Endothelial cell of umbilical vein (primary cell): ENCODE data around the gene ITPR1.

Source experiments
- EZH2 ChIP-seq: IDR thresholded peaks from 2 replicates; pipeline ENCODE4 v1.6.1; 2012; ENCODE audit warnings: borderline replicate concordance, low read depth, mild to moderate bottlenecking, moderate library complexity, low read length, inconsistent platforms; ENCODE audit not compliant: severe bottlenecking
- GATA2 ChIP-seq: IDR thresholded peaks from 2 replicates; pipeline ENCODE4 v1.7.0; 2011; ENCODE audit warnings: low read depth, mild to moderate bottlenecking, moderate library complexity, mixed read lengths, low read length; ENCODE audit not compliant: insufficient read length, insufficient read depth
- POLR2A ChIP-seq: IDR thresholded peaks from 2 replicates; pipeline ENCODE4 v1.6.1; 2012; ENCODE audit warnings: low read depth, mild to moderate bottlenecking, control low read depth, low read length

- TF ChIP-seq EZH2 (no peak), POLR2A (no peak), GATA2 (no peak)
Observed at GRCh38 chr3:4824926-4825325, 331.8 kb downstream of the ITPR1 start.
